Immature natural killer cell (primary cell): ENCODE results near the gene HTR1D. TPM values are rescaled to one million over a fixed set of nuclear protein-coding genes. Genes with fewer than 3 reads are reported as not detected.
A peak's percentile ranks its signal among the peaks of the same experiment; 100 is the strongest.

ENCODE experiments used
- DNase-seq, 3 donors: peaks; one replicate each; pipeline ENCODE4 v3.0.0; 2022; ENCODE audit warnings: mixed read lengths in 1 of 3
- H3K27ac Mint-ChIP-seq, 6 donors: one replicate each; pipeline ENCODE4 v1.8.0; 2020; ENCODE audit warnings: mixed read lengths in 6 of 6, mild to moderate bottlenecking in 5 of 6, inconsistent platforms in 4 of 6, moderate library complexity in 3 of 6
- H3K27me3 Mint-ChIP-seq, 3 donors: one replicate each; pipeline ENCODE4 v1.8.0; 2020 to 2021; ENCODE audit warnings: low read depth in 3 of 3, mild to moderate bottlenecking in 3 of 3, mixed read lengths in 3 of 3, moderate library complexity in 3 of 3, inconsistent platforms in 1 of 3
- H3K36me3 Mint-ChIP-seq, 3 donors: one replicate each; pipeline ENCODE4 v1.8.0; 2020; ENCODE audit warnings: mixed read lengths in 3 of 3, inconsistent platforms in 2 of 3, mild to moderate bottlenecking in 2 of 3
- H3K4me1 Mint-ChIP-seq, 2 donors: one replicate each; pipeline ENCODE4 v1.8.0; 2020; ENCODE audit warnings: inconsistent platforms in 2 of 2, mild to moderate bottlenecking in 2 of 2, mixed read lengths in 2 of 2, moderate library complexity in 1 of 2
- H3K4me3 Mint-ChIP-seq, 5 donors: one replicate each; pipeline ENCODE4 v1.8.0; 2020; ENCODE audit warnings: mild to moderate bottlenecking in 5 of 5, mixed read lengths in 5 of 5, inconsistent platforms in 3 of 5, moderate library complexity in 3 of 5
- H3K9me3 Mint-ChIP-seq, 6 donors: one replicate each; pipeline ENCODE4 v1.8.0; 2020; ENCODE audit warnings: mild to moderate bottlenecking in 6 of 6, mixed read lengths in 6 of 6, inconsistent platforms in 4 of 6, moderate library complexity in 3 of 6
- polyA plus RNA-seq, 3 donors: library from polyadenylated mRNA; unstranded; fragments of 300-500 nt; fragmentation: Illumina TruSeq; gene quantifications; one replicate each; pipeline ENCODE4 v1.2.3, GENCODE V29; 2021

HTR1D gene
- polyA plus RNA-seq, 3 donors from 2014 or later, result not detected

DNA sequence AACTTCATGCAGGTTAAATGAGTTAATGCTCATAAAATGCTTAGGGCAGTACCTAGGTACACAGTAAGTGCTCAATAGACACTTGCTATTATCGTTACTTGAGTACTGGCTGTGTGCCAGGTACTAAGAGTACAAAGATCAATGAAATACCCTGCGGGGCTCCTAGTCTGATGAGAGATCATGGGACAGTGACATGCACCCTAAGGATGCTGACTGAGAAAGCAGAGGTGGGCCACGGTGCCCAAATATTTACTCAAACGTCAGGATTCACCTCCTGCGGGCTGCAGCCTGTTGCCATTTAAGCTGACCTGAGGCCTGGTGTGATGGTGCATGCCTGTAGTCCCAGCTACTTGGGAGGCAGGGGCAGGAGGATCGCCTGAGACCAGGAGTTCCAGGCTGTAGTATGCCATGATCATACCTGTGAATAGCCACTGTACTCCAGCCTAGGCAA lies 28.8 kb downstream of the HTR1D start:
- Mint-ChIP-seq H3K27me3 (peaks cover 0 to 7% (median 0%) of the 10 kb centered on the region in 3 donors), H3K9me3 (no peaks in the 10 kb centered on the region), H3K36me3 (no peaks in the 10 kb centered on the region), H3K4me1 (peaks cover 12 to 14% of the 10 kb centered on the region in 2 donors), H3K4me3 (no peak overlapping the region), H3K27ac (no peak overlapping the region)
- DNase-seq, result no peak

DNA sequence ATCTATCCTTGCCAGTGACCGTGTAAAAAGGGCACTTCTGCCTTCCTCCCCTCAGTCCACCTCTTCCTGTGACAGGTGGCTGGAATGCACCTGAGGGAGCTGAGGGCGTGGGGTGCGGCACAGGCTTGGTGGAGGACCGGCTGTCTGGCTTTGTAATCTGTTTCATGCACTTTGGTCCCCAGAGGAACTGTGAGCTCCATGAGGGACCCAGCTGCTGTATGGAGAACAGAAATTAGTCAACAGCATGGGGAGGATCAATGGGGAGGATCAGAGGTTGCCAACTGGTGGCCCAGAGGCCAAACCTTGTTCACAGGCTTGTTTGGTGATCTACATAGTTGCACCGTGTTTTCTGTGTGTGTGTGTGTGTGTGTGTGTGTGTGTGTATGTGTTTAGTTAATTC lies 29.7 kb downstream of the HTR1D start:
- no peaks in the 10 kb centered on the region for H3K36me3 Mint-ChIP-seq
- no peak for DNase-seq
- peaks cover 0 to 6% (median 0%) of the 10 kb centered on the region in 3 donors for H3K27me3 Mint-ChIP-seq
- no peaks in the 10 kb centered on the region for H3K9me3 Mint-ChIP-seq
- no peak overlapping the region for H3K27ac Mint-ChIP-seq
- no peak overlapping the region for H3K4me3 Mint-ChIP-seq
- peaks cover 12 to 14% of the 10 kb centered on the region in 2 donors for H3K4me1 Mint-ChIP-seq

DNA sequence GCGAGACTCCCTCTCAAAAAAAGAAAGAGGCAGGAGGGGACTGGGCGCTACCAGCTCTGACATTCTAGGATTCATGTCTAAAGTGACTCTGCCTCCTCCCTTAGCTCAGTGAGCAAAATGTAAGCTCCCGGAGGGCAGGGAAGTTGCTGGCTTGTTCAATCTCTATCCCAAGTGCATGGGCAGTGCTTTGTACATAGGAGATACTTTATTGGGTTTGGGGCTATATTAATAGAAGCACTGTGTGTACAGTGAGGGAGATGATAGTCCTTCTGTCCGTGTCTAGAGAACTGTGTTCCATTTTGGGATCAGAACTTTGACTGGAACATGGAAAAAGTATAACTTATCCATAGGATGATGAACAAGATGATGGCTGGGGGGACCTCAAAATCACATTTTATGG lies 31.9 kb downstream of the HTR1D start:
- no peak overlapping the region for H3K27ac Mint-ChIP-seq
- no peaks in the 10 kb centered on the region for H3K36me3 Mint-ChIP-seq
- H3K27me3 Mint-ChIP-seq, result peaks cover 0 to 2% (median 0%) of the 10 kb centered on the region in 3 donors

DNA sequence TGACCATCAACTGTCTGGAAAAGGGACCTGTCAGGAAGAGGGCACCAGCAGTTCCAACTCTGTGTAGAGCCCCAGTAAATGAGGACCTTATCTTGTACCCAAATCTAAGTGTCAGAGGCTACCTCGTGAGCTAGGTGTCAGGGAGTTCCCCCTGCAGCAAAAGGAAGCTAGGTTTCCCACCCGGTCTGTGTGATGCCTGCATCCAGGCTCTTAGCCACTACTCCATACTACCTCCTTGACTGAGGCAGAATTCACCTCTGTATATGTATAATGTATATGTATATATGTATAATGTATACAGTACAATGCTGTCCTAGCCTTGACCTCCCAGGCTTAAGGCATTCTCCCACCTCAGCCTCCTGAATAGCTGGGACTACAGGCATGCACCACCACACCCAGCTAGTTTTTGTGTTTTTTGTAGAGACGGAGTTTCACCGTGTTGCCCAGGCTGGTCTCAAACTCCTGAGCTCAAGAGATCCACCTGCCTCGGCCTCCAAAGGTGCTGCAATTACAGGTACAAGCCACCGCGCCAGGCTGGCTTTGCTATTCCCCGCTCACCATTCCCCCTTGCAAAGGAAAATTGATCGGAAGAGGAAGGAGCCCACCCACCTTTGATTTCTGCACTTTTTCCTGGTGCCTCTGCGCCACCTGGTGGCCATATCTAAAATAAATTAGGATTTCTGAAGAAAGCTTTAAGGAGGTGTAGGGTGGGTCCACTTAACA lies 32.9 kb downstream of the HTR1D start:
- no peaks in the 10 kb centered on the region for H3K36me3 Mint-ChIP-seq
- peak; percentile 51 to 64 (median 59) for DNase-seq
- no peaks in the 10 kb centered on the region for H3K9me3 Mint-ChIP-seq
- H3K27me3 Mint-ChIP-seq, result no peaks in the 10 kb centered on the region
- H3K4me1 Mint-ChIP-seq, result peaks cover 12 to 14% of the 10 kb centered on the region in 2 donors
- peak overlapping the region; percentile 65 to 82 (median 79) for H3K4me3 Mint-ChIP-seq
- peak overlapping the region in 5 of 6 donors; percentile 2 to 66 (median 12) for H3K27ac Mint-ChIP-seq

More for the DNA sequence above, 31.9 kb downstream of the HTR1D start:
- Mint-ChIP-seq H3K9me3 (no peaks in the 10 kb centered on the region), H3K4me3 (no peak overlapping the region), H3K4me1 (peaks cover 12 to 14% of the 10 kb centered on the region in 2 donors)
- DNase-seq, result no peak

DNA sequence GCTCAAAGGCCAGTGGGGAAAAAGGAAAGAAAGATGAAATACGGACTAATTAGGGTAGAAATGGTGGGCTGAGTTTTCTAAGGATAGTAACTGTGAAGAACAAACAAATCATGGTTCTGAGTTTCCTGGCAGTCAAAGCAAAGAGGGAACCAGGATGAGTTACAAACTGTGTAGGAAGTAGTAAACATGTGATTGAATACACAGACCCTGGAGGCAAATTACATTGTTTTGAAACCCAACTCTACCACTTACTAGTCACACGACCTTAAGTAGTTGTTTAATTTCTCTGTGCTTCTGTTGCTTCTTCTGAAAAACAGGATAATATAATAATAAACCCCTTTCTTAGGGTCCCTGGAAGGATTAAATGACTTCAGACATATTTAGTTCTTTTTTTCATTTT lies 37.4 kb downstream of the HTR1D start:
- no peak for DNase-seq
- Mint-ChIP-seq H3K4me1 (peaks cover 25 to 31% of the 10 kb centered on the region in 2 donors), H3K4me3 (no peak overlapping the region), H3K9me3 (no peaks in the 10 kb centered on the region), H3K36me3 (no peaks in the 10 kb centered on the region), H3K27me3 (peaks cover 1 to 4% (median 2%) of the 10 kb centered on the region in 3 donors), H3K27ac (peak overlapping the region in 1 of 6 donors; percentile 74)

DNA sequence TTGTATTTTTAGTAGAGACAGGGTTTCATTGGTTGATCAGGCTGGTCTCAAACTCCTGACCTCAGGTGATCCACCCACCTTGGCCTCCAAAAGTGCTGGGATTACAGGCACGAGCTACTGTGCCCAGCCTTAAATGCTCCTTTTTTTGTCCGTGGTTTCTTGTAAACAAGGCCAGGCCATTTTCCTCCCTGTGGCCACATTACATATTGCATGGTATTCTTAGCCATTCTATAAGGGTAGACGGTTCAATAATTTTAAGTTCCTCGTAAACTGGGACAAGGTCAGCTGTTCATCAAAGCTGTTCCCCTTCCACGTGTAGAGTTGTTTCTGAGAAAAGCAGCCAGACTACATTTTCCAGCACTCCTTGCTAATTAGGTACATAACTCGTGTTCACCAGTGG lies 38.4 kb downstream of the HTR1D start:
- peaks cover 1 to 4% (median 2%) of the 10 kb centered on the region in 3 donors for H3K27me3 Mint-ChIP-seq
- H3K36me3 Mint-ChIP-seq, result no peaks in the 10 kb centered on the region
- peak overlapping the region in 4 of 5 donors; percentile 6 to 75 (median 36) for H3K4me3 Mint-ChIP-seq
- H3K4me1 Mint-ChIP-seq, result peaks cover 20 to 29% of the 10 kb centered on the region in 2 donors
- DNase-seq, result no peak
- peak overlapping the region in 2 of 6 donors; percentile 2 to 74 for H3K27ac Mint-ChIP-seq
- H3K9me3 Mint-ChIP-seq, result no peaks in the 10 kb centered on the region

DNA sequence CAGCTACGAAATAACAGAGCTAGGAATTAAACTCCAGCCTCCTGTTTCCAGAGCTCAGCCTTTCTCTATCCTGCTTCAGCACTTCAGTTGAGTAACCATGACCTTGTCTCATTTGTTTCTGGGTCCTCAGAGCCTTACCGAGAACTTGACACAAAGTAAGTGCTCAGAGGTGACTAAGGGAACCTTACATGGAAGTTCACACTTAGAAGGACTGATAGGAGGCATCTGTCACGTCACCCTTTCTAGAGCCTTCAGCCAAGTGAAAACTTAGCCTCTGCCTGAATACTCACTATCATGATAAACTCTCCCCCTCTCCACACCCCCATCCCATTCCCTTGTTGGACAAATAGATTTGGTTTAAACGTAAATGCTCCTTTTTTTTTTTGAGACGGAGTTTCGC lies 38.9 kb downstream of the HTR1D start:
- no peak for DNase-seq
- Mint-ChIP-seq H3K36me3 (no peaks in the 10 kb centered on the region), H3K27me3 (peaks cover 1 to 4% (median 2%) of the 10 kb centered on the region in 3 donors), H3K4me3 (peak overlapping the region; percentile 74 to 79 (median 75)), H3K9me3 (no peaks in the 10 kb centered on the region), H3K4me1 (peaks cover 16 to 25% of the 10 kb centered on the region in 2 donors), H3K27ac (peak overlapping the region in 3 of 6 donors; percentile 19 to 74 (median 74))

DNA sequence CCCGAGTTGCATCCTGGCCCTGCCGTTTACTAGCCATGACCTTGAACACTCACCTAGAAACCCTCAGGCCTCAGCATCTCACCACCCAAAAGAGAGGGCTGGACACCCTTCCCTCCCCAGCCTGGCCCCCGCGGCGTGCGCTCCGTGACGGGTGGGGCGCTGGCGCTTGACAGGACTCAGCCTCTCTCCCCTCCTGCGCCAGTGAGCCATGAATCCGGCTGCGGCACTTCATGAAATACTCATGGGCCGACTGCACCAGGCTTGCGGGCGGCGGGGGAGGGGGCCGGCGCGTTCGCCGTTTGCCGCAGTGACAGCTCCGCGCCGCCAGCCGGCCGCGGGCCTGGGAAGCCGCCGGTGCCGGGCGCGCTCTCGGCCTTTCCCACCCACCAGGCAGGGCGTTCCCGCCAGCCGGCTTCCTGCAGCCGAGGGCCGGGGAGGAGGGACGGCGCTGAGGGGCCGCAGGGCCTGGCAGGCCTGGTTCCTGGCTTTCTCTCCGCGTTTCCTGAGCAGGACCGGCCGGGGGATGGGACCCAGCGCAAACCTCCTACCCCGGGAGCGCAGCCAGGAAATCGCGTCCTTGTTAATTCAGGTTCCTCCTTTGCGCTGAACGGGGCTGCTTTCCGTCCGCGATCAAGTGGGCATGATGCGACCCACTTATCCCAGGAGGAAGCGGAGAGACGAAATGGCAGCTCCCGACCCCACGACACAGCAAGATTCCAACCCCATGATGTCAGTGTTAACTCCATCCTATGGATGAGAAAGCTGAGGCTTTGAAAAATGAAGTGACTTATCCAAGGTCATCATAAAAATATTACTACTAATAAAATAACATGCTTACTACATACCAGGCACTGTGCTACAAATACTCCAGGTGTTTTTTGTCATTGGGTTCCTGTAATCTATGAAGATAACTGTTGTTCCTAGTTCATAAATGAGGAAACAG lies 39.6 kb downstream of the HTR1D start:
- peak; percentile 66 to 67 (median 67) for DNase-seq
- H3K9me3 Mint-ChIP-seq, result no peaks in the 10 kb centered on the region
- H3K4me3 Mint-ChIP-seq, result peak overlapping the region; percentile 79 to 84 (median 83)
- H3K4me1 Mint-ChIP-seq, result peaks cover 16 to 25% of the 10 kb centered on the region in 2 donors
- peaks cover 1 to 4% (median 2%) of the 10 kb centered on the region in 3 donors for H3K27me3 Mint-ChIP-seq
- no peaks in the 10 kb centered on the region for H3K36me3 Mint-ChIP-seq
- peak overlapping the region in 4 of 6 donors; percentile 74 to 83 (median 76) for H3K27ac Mint-ChIP-seq

DNA sequence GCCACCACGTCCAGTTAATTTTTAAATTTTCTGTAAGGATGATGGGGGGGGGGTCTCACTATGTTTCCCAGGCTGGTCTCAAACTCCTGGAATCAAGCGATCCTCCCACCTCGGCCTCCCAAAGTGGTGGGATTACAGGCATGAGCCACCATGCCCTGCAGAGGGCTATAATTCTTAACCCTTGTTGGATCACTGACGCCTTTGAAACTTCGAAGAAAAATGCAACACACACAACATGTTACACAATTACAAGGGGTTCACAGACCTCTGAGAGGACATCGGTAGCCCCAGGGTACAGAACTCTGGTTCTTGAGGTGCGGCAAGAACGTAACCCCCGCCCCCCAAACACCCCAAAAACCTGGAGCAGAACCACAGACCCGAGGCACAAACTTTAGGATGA lies 40.3 kb downstream of the HTR1D start:
- H3K27ac Mint-ChIP-seq, result peak overlapping the region in 4 of 6 donors; percentile 30 to 83 (median 76)
- peaks cover 1 to 4% (median 2%) of the 10 kb centered on the region in 3 donors for H3K27me3 Mint-ChIP-seq
- H3K4me1 Mint-ChIP-seq, result peaks cover 16 to 25% of the 10 kb centered on the region in 2 donors
- H3K4me3 Mint-ChIP-seq, result peak overlapping the region; percentile 73 to 84 (median 83)
- no peaks in the 10 kb centered on the region for H3K9me3 Mint-ChIP-seq
- H3K36me3 Mint-ChIP-seq, result no peaks in the 10 kb centered on the region
- no peak for DNase-seq

DNA sequence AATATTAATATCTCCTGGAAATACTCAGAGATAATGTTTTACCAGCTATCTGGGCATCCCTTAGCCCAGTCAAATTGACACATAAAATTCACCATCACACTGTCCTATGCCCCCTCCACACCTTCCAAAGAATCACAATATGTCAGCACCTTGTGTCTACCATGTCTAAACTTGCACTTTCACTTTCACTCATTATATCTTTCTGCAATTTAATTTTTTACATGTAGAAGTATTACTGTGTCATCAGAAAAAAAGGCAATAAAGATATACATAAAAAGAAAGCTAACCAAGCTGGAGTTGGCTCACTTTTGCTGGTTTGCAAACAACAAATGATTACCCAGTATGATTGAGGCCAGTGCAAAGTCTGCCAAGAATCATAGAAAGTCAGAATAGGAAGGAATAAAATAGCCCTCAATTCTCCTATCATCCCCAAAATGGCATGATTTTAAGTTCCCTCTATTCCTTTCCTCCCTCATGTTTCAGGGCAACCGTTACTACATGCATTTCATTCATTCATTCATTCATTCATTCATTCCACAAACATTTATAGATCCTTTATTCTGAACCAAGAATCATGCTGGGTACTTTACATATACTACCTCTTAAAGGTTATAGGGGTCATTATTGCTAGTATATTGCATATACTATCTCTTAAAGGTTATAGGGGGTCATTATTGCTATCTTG lies 42.7 kb downstream of the HTR1D start:
- Mint-ChIP-seq H3K36me3 (no peaks in the 10 kb centered on the region), H3K4me1 (peaks cover 16 to 31% of the 10 kb centered on the region in 2 donors), H3K27ac (peak overlapping the region in 1 of 6 donors; percentile 32), H3K9me3 (no peaks in the 10 kb centered on the region), H3K27me3 (peaks cover 2 to 5% (median 4%) of the 10 kb centered on the region in 3 donors), H3K4me3 (no peak overlapping the region)
- DNase-seq, result no peak

DNA sequence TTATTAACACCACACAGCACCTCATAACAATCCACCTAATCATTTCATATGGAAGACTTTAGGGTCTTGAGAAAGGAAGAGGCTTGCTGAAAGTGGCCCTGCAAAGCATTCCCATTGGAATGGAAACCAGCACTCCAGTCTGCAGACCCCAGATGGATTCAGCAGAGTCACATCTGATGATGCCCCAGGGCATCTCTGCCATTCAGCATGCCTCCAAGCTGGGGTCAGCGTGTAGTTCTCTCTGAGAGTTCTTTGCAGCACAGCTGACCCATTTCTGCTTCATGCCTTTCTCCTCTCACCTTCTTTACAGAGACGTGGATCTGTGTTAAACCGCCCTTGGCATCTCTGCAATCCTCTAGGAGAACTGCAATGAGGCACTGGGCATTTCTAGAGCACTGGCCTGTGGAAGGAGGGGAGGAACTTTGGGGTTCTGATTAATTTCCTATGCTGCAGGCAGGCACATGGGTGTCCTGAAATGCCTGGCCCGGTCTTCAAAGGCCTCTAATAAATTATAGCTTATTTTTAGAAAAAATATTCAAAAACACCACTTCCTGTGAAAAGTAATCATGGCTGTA lies 46.0 kb downstream of the HTR1D start:
- H3K4me3 Mint-ChIP-seq, result no peak overlapping the region
- no peak for DNase-seq
- no peak overlapping the region for H3K27ac Mint-ChIP-seq

DNA sequence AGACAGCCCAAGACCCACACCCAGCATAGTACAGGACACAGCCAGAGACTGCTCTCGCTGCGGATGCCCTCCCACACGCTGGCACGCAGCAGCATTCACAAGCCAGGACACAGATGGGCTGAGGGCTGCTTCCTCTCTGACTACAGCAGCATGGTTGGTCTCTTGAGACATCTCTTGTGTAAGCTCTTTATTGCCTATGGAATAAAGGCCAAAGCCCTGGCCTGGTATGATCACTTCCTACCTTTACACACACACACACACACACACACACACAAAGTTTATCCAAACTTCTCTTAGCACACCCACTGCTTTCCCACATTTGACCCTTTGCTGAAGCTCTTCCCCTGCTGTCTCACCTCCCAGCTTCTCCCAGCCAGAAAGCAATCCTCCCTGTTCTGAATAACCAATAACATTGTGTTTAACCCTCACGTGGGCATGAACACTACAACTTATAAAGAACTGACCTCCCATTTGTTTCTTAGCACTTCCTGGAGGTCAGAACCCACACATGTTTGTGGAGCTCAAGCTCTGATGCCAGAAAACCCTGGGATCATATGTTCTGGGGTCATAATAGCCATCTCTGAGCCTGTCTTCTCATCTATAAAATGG lies 47.5 kb downstream of the HTR1D start:
- H3K4me1 Mint-ChIP-seq, result peaks cover 26 to 45% of the 10 kb centered on the region in 2 donors
- peaks cover 2 to 9% (median 8%) of the 10 kb centered on the region in 3 donors for H3K27me3 Mint-ChIP-seq
- no peak for DNase-seq
- peak overlapping the region; percentile 91 to 98 (median 97) for H3K4me3 Mint-ChIP-seq
- H3K27ac Mint-ChIP-seq, result peak overlapping the region in 5 of 6 donors; percentile 32 to 92 (median 69)
- H3K36me3 Mint-ChIP-seq, result peaks cover 0 to 3% (median 0%) of the 10 kb centered on the region in 3 donors
- no peaks in the 10 kb centered on the region for H3K9me3 Mint-ChIP-seq

More for the DNA sequence above, 46.0 kb downstream of the HTR1D start:
- Mint-ChIP-seq H3K9me3 (no peaks in the 10 kb centered on the region), H3K36me3 (no peaks in the 10 kb centered on the region), H3K4me1 (peaks cover 19 to 33% of the 10 kb centered on the region in 2 donors), H3K27me3 (peaks cover 2 to 9% (median 8%) of the 10 kb centered on the region in 3 donors)
